Stimulated activated CD4-positive, alpha-beta T cell treated with anti-CD3 and anti-CD28 coated beads, Interleukin-4, amount 100 ng/mL, for 1 hour (primary cell): ENCODE results near the gene KRTAP5-10.
"Not testable (repeated sequence)": the region's sequence is repeated elsewhere in the genome, so short reads cannot be mapped to it uniquely, and the experiment has no call there.

Experiments used
- DNase-seq: peaks from one replicate; pipeline ENCODE4 v3.0.0-alpha.2; 2020

Gene KRTAP5-10

GRCh38 chr11:71565263-71565662 is at the start of gene KRTAP5-10:
TSS of gene KRTAP5-10 (plus strand) at chr11:71565563. CDS start at chr11:71565588, 25 bp downstream.
- no peak for DNase-seq

GRCh38 chr11:71518506-71519471 is 46.6 kb upstream of the KRTAP5-10 start:
- no peak for DNase-seq

DNA sequence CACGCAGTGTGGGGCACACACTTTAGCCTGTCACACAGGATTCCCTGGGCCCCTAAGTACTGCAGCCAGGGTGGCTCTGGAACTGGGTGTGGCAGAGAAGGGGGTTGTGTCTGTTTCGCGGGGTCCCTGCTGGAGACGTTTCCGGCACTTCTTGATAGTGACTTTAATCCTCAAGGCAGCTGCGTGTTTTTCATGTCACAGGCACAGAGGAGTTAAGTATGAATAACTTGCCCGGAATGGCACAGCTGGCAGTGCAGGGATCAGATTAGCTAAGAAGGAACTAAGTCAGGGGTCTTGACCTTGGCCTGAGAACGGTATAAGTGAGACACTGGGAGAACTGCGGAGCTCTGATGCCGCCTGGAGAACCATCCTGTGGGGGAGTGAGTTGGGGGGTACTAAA is 45.8 kb upstream of the KRTAP5-10 start:
- DNase-seq: no peak

DNA sequence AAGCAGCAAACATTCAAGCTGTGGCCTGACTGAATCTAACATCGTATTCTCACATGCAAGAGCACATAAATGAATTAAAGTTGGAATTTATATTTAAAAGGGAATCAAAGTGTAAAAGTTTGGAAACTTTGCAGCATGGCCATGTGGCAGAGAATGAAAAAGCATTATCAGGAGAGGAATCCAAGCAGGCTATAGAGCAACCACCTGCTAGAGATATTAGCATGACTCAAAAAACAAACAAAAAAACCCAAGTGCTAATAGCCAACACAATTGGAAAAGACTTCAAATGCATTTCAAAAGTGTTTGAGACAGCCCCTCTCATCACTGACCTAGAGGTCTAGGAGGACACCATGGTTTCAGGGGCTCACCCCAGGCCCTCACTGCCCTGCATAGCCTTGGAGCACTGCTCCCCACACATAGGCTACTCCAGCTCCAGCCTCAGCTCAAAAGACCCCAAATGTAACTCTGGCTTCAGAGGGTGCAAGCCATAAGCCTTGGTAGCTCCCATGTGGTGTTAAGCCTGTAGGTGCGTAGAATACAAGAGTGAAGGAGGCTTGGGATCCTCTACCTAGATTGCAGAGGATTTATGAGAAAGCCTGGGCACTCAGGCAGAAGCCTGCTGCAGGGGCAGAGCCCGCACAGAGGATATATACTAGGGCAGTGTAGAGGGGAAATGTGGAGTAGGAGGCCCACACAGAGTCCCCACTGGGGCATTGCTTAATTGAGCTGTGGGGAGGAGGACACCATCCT is 40.0 kb upstream of the KRTAP5-10 start:
- DNase-seq: no peak

DNA sequence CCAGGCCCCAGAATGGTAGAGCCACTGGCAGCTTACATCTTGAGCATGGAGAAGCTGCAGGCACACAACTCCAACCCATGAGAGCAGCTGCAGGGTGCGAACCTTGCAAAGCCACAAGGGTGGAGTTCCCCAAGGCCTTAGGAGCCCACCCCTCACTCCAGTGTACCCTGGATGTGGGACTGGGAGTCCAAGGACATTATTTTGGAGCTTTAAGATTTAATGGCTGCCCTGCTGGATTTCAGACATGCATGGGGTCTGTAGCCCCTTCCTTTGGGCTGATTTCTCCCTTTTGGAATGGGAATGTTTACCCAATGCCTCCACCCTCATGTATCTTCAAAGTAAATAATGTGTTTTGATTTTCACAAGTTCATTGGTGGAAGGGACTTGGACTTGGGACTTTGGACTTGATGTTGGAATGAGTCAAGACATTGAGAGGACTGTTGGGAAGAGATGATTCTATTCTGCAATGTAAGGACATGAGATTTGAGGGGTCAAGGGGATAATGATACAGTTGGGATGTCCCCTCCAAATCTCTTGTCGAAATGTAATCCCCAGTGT is 39.3 kb upstream of the KRTAP5-10 start:
- no peak for DNase-seq

DNA sequence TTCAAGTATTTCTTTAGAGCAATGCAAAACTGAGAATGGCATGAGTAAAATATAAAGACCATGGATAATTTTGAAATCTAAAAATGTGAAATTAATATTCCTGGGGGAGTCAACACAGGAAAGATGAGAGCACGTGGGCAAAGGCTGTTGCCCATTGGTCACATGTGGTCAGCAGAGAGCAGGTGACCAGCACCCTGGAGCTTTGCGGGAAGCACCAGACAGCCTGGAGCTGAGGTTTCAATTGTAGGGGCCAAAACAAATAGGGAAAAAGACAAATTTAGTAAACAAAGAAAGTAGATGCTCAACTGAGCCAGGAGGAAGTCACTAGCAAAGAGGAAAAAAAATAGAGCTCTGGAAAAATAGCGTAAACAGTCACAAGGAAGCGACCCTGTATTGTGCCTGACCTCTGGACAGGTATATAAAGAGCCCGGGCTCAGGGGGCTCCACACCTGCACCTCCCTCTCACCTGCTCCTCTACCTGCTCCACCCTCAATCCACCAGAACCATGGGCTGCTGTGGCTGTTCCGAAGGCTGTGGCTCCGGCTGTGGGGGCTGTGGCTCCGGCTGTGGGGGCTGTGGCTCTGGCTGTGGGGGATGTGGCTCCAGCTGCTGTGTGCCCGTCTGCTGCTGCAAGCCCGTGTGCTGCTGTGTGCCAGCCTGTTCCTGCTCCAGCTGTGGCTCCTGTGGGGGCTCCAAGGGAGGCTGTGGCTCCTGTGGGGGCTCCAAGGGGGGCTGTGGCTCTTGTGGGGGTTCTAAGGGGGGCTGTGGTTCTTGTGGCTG is 38.4 kb upstream of the KRTAP5-10 start, which contains the start of gene KRTAP5-7:
KRTAP5-7 (plus strand) TSS at position 472 of the 780 bp plus-strand sequence; CDS start at position 506, 34 bp downstream.
- DNase-seq: not testable (repeated sequence)

DNA sequence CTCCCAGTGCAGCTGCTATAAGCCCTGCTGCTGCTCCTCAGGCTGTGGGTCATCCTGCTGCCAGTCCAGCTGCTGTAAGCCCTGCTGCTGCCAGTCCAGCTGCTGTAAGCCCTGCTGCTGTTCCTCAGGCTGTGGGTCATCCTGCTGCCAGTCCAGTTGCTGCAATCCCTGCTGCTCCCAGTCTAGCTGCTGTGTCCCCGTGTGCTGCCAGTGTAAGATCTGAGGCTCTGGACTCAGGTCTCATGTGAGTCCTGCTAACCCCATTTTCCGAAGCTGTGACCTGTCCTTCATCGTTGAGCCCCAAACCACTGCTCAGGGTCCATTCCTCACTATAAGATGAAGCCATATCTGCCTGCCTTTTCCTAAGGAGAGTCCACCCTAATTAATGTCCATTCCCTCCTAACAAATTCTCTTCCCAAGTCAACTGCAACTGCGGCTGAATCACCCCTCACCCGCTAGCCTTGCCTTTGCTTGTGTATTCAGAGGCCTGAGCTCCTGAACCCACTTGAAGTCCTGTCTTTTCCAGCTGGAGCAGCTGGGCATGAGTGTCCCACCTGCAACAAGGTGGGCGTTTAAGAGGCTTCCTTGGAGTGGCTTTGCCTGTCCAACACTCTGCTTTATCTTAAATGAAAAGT is 37.7 kb upstream of the KRTAP5-10 start:
- DNase-seq: no peak

GRCh38 chr11:71530602-71531001 is 34.8 kb upstream of the KRTAP5-10 start:
- DNase-seq: no peak

DNA sequence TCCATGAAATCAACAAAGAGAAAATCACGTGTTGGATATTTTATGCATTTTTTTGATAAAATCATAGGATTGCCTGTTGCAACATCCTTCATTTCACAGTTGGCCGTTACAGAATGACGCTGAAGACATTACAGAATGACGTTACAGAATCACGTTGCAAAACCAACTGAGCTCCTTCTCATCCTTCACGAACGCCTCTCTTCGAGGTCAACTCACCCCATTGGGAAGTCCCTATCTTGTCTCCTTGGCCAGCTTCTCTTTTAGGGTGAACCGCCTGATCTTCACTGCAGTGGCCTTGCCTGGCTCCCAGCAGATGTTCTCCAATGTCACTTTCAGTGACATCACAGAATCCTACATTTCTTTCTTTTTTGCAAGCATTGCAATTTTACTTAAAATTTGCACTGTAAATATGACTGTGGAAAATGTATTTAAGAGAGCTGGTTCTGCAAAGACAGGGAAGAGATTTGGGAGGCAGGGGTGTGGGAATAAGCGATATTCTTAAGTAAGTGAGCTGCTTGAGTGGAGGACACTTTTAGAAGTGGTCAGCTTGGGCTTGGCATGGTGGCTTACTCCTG is 33.2 kb upstream of the KRTAP5-10 start:
- DNase-seq: no peak

GRCh38 chr11:71534711-71535608 is 30.4 kb upstream of the KRTAP5-10 start:
- DNase-seq: not testable (repeated sequence)

- no peak for DNase-seq
Measured at GRCh38 chr11:71535825-71536224, 29.5 kb upstream of the KRTAP5-10 start.

DNA sequence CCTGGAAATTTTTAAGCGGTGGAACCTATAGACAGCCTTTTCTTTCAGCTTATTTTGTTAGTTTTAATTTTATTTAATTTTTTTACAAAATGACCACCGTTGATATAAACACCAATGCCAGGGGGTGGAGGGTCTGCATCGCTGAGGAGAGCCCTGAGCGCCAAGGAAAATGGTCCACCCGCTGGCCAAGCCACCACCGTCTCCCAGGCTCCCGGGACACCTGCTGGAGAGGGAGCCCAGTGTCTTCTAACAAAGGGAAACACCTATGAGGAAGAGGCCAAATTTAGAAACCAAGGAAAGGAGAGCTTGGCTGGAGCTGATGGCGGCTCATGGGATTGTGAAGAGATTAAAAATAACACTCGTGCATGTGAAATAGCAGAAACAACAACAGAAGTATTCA is 27.8 kb upstream of the KRTAP5-10 start:
- no peak for DNase-seq

- not testable (repeated sequence) for DNase-seq
Measured at GRCh38 chr11:71537977-71538665, 27.2 kb upstream of the KRTAP5-10 start, which contains the start of gene KRTAP5-8. TSS of gene KRTAP5-8 (plus strand) at chr11:71538025. CDS start at chr11:71538056, 31 bp downstream.

GRCh38 chr11:71538666-71538990 is 26.7 kb upstream of the KRTAP5-10 start:
- no peak for DNase-seq

DNA sequence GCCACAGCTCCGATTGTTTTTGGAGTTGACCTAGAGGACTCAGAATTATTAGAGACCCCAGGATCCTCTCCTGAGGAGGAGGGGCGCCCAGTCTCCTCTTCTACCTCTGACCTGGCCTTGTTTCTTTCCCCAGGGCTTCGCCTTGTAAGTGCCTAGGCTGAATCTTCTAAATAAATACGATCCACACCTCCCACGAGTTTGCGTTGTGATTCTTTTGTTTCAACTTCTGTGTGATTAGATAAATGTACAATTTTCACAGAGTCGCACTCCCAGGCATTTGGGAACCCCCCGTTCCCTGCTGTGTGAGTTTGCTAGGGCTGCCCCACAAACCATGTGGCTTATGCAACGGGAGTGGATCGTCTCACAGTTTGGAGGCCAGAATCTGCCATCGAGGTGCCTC is 26.3 kb upstream of the KRTAP5-10 start:
- no peak for DNase-seq

- not testable (repeated sequence) for DNase-seq
Measured at GRCh38 chr11:71539971-71540370, 25.4 kb upstream of the KRTAP5-10 start.

- DNase-seq: not testable (repeated sequence)
Measured at GRCh38 chr11:71540521-71541304, 24.6 kb upstream of the KRTAP5-10 start.

DNA sequence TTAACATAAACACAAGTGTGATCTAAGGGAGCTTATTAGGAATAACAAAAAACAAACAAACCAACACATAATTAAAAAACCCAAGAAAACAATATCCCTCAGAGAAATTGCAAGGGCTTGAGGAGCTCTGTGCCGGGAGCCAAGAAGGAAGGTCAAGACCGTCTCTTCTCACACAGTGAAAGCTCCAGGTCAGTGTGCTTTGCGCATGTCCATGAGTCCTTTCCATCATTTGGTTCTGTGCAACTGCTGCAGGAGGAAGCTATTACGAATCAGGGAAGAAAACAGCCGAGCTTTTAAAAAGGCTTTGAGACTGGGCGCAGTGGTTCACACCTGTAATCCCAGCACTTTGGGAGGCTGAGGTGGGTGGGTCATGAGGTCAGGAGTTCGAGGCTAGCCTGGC is 23.0 kb upstream of the KRTAP5-10 start:
- DNase-seq: no peak
